H1 (cell line): Measurements from ENCODE around the gene MORC2. TPM values are rescaled to one million over a fixed set of nuclear protein-coding genes. Genes with fewer than 3 reads are reported as not detected.
A peak's percentile ranks its signal among the peaks of the same experiment; 100 is the strongest.

Source experiments
- CTCF ChIA-PET: fragments of 300-600 bp; sonication (Branson Sonifier 250); formaldehyde crosslinking; loops from one replicate; lab custom pipeline; 2021; ENCODE audit not compliant: partially characterized antibody; lab: Charles Lee
- POLR2A ChIA-PET: fragments of 300-600 bp; sonication (Branson Sonifier 250); formaldehyde crosslinking; loops from one replicate; lab custom pipeline; 2021; ENCODE audit warnings: inconsistent platforms; ENCODE audit not compliant: partially characterized antibody; lab: Charles Lee
- DNase-seq, 2 experiments: peaks; one replicate each; pipeline versions ENCODE4 v3.0.0 to v3.0.0-alpha.2; 2010 to 2022; ENCODE audit warnings: low spot score in 2 of 2, low read depth in 1 of 2, mixed read lengths in 1 of 2
- FAIRE-seq: peaks from 2 replicates; lab custom pipeline; 2011; peaks lifted over from hg19 to GRCh38; lab: Jason Lieb, UNC
- H2AFZ ChIP-seq: 2 replicates; pipeline ENCODE4 v1.8.1; 2012; ENCODE audit warnings: low read length, inconsistent platforms
- H2AK5ac ChIP-seq: 2 replicates; pipeline ENCODE4 v1.6.1; 2013; ENCODE audit warnings: low read depth, low read length
- H2BK120ac ChIP-seq: replicated peaks from 2 replicates; pipeline ENCODE3; 2013; ENCODE audit warnings: low read depth, low read length, inconsistent platforms
- H2BK12ac ChIP-seq: 2 replicates; pipeline ENCODE4 v1.6.1; 2013; ENCODE audit warnings: low read depth, low read length
- H2BK15ac ChIP-seq: 2 replicates; pipeline ENCODE4 v1.6.1; 2013; ENCODE audit warnings: low read length
- H2BK20ac ChIP-seq: 2 replicates; pipeline ENCODE4 v1.6.1; 2013; ENCODE audit warnings: low read length
- H2BK5ac ChIP-seq: 2 replicates; pipeline ENCODE4 v1.6.1; 2013; ENCODE audit warnings: low read depth, low read length
- H3K14ac ChIP-seq: 2 replicates; pipeline ENCODE4 v1.6.1; 2013; ENCODE audit warnings: inconsistent platforms; ENCODE audit not compliant: insufficient read length
- H3K18ac ChIP-seq: 2 replicates; pipeline ENCODE4 v1.6.1; 2013; ENCODE audit warnings: low read length; ENCODE audit errors: extremely low read depth
- H3K23ac ChIP-seq: 2 replicates; pipeline ENCODE4 v1.6.1; 2013; ENCODE audit warnings: inconsistent platforms; ENCODE audit not compliant: insufficient read length
- H3K23me2 ChIP-seq: 2 replicates; pipeline ENCODE4 v1.6.1; 2013; ENCODE audit warnings: low read depth, low read length
- H3K27ac ChIP-seq: 2 replicates; pipeline ENCODE4 v1.6.1; 2011; ENCODE audit warnings: low read depth, low read length, inconsistent platforms
- H3K27me3 ChIP-seq, 4 experiments: replicated peaks in 1 of 4; 1 replicate in 1 of 4; 2 replicates in 3 of 4; pipeline versions ENCODE4 v1.6.1 to v1.8.1; 2011 to 2013; ENCODE audit warnings: low read length in 3 of 4, mild to moderate bottlenecking in 3 of 4, inconsistent platforms in 2 of 4, mixed read lengths in 2 of 4, moderate library complexity in 1 of 4; ENCODE audit not compliant: control insufficient read depth in 3 of 4, insufficient read depth in 3 of 4; ENCODE audit errors: extremely low read depth in 1 of 4
- H3K36me3 ChIP-seq, 4 experiments: 2 replicates each; pipeline versions ENCODE4 v1.6.1 to v1.8.1; 2011 to 2013; ENCODE audit warnings: mild to moderate bottlenecking in 4 of 4, low read length in 3 of 4, moderate library complexity in 2 of 4, control low read depth in 1 of 4, inconsistent platforms in 1 of 4; ENCODE audit not compliant: insufficient read depth in 4 of 4, control insufficient read depth in 2 of 4
- H3K4ac ChIP-seq: replicated peaks from 2 replicates; pipeline ENCODE3; 2013; ENCODE audit warnings: low read length, low read depth, mixed read lengths, inconsistent platforms; ENCODE audit not compliant: insufficient read length
- H3K4me1 ChIP-seq, 4 experiments: replicated peaks in 1 of 4; 1 replicate in 1 of 4; 2 replicates in 3 of 4; pipeline versions ENCODE4 v1.6.1 to v1.8.1; 2011 to 2013; ENCODE audit warnings: low read length in 3 of 4, inconsistent platforms in 2 of 4, mixed read lengths in 1 of 4; ENCODE audit not compliant: insufficient read depth in 4 of 4, control insufficient read depth in 3 of 4
- H3K4me2 ChIP-seq, 2 experiments: 2 replicates each; pipeline versions ENCODE4 v1.6.1 to v1.8.1; 2011 to 2013; ENCODE audit warnings: low read depth in 2 of 2, low read length in 2 of 2, control low read depth in 1 of 2, inconsistent platforms in 1 of 2, mild to moderate bottlenecking in 1 of 2; ENCODE audit not compliant: insufficient read depth in 1 of 2
- H3K4me3 ChIP-seq, 4 experiments: fragments of 200-600, 300-600 bp in 1 of 4; sonication (generic), shearing (Covaris generic), sonication (Bioruptor Twin) in 1 of 4; 2 replicates each; pipeline versions ENCODE4 v1.5.1 to v1.8.1; 2011 to 2016; ENCODE audit warnings: low read length in 4 of 4, low read depth in 3 of 4, control low read depth in 2 of 4, inconsistent platforms in 2 of 4, mild to moderate bottlenecking in 2 of 4, mixed read lengths in 1 of 4, moderate library complexity in 1 of 4; ENCODE audit not compliant: insufficient read depth in 2 of 4; ENCODE audit errors: extremely low read depth in 1 of 4
- H3K56ac ChIP-seq: replicated peaks from 2 replicates; pipeline ENCODE3; 2013; ENCODE audit warnings: low read depth, mild to moderate bottlenecking, mixed read lengths, low read length, inconsistent platforms; ENCODE audit not compliant: insufficient read length
- H3K79me1 ChIP-seq: 2 replicates; pipeline ENCODE4 v1.6.1; 2013; ENCODE audit warnings: low read depth, low read length, control low read depth
- H3K79me2 ChIP-seq, 2 experiments: 2 replicates each; pipeline versions ENCODE4 v1.6.1 to v1.8.1; 2012 to 2013; ENCODE audit warnings: low read length in 2 of 2, mild to moderate bottlenecking in 2 of 2, inconsistent platforms in 1 of 2; ENCODE audit not compliant: insufficient read depth in 2 of 2, control insufficient read depth in 1 of 2
- H3K9ac ChIP-seq, 4 experiments: replicated peaks in 1 of 4; 1 replicate in 1 of 4; 2 replicates in 3 of 4; pipeline versions ENCODE4 v1.6.1 to v1.8.1; 2011 to 2013; ENCODE audit warnings: low read depth in 3 of 4, low read length in 3 of 4, control low read depth in 2 of 4, mild to moderate bottlenecking in 2 of 4, moderate library complexity in 2 of 4, inconsistent platforms in 1 of 4; ENCODE audit errors: extremely low read depth in 1 of 4
- H3K9me3 ChIP-seq, 2 experiments: 2 replicates each; pipeline versions ENCODE4 v1.6.1 to v1.8.1; 2012 to 2013; ENCODE audit warnings: mild to moderate bottlenecking in 2 of 2, moderate library complexity in 2 of 2, control low read depth in 1 of 2, inconsistent platforms in 1 of 2, low read depth in 1 of 2, low read length in 1 of 2, mixed read lengths in 1 of 2; ENCODE audit not compliant: insufficient read depth in 2 of 2
- H4K20me1 ChIP-seq, 2 experiments: replicated peaks in 1 of 2; 2 replicates each; pipeline versions ENCODE3 to v1.8.1; 2011 to 2013; ENCODE audit warnings: inconsistent platforms in 2 of 2, low read length in 2 of 2, mild to moderate bottlenecking in 1 of 2; ENCODE audit not compliant: insufficient read depth in 2 of 2, control insufficient read depth in 1 of 2
- H4K5ac ChIP-seq: 2 replicates; pipeline ENCODE4 v1.6.1; 2013; ENCODE audit warnings: low read length, low read depth, mixed read lengths, inconsistent platforms; ENCODE audit not compliant: insufficient read length
- H4K8ac ChIP-seq: 2 replicates; pipeline ENCODE4 v1.8.0; 2013; ENCODE audit warnings: mild to moderate bottlenecking, moderate library complexity, low read length, inconsistent platforms; ENCODE audit not compliant: insufficient read depth; ENCODE audit errors: extremely low read depth
- H4K91ac ChIP-seq: replicated peaks from 2 replicates; pipeline ENCODE3; 2013; ENCODE audit warnings: low read length, mixed read lengths, inconsistent platforms; ENCODE audit not compliant: insufficient read length
- JUN ChIP-seq: IDR thresholded peaks from 2 replicates; pipeline ENCODE4 v1.6.1; 2011; ENCODE audit warnings: low read depth, mild to moderate bottlenecking, improper control_type of control experiment, low read length
- WGBS, 2 experiments: shearing (Covaris generic) in 1 of 2; methylation state at CpG; one replicate each; pipeline versions ENCODE4 v1.1.6 to v1.1.7; 2013 to 2015; ENCODE audit warnings: low lambda C conversion rate in 2 of 2, mixed read lengths in 2 of 2, inconsistent platforms in 1 of 2, low coverage in 1 of 2, missing lambda C conversion rate in 1 of 2; ENCODE audit not compliant: insufficient replicate concordance in 2 of 2, insufficient coverage in 1 of 2, insufficient read length in 1 of 2; ENCODE audit errors: extremely low coverage in 1 of 2, missing lambda C conversion rate in 1 of 2; 5-methylcytosine and 5-hydroxymethylcytosine counted together
- polyA plus RNA-seq, 7 experiments: library from polyadenylated mRNA; depleted of rRNA in 3 of 7; stranded (reverse) in 5 of 7; unstranded in 2 of 7; fragments of >200 nt in 5 of 7; fragments of 200-250 nt in 2 of 7; gene quantifications; 1 replicate in 5 of 7; 2 replicates in 1 of 7; 4 replicates in 1 of 7; pipeline versions ENCODE4 v1.2.1 to v1.2.3, GENCODE V29; 2011 to 2013; ENCODE audit warnings: missing spikeins in 2 of 7, mixed read lengths in 2 of 7
- total RNA-seq: library from RNA; stranded (reverse); fragmentation: NEBNext Ultra II Directional; extraction: Animal tissue kit (Norgen Biotek cat#: 25700); gene quantifications from 2 replicates; pipeline ENCODE4 v1.2.1, GENCODE V29; 2021

The MORC2 gene
- total and polyA plus RNA-seq, 2 of the 8 experiments (the other 6 are each of a cell fraction or from before 2014, with no cell fraction given): 15.4 to 68.0 TPM

DNA sequence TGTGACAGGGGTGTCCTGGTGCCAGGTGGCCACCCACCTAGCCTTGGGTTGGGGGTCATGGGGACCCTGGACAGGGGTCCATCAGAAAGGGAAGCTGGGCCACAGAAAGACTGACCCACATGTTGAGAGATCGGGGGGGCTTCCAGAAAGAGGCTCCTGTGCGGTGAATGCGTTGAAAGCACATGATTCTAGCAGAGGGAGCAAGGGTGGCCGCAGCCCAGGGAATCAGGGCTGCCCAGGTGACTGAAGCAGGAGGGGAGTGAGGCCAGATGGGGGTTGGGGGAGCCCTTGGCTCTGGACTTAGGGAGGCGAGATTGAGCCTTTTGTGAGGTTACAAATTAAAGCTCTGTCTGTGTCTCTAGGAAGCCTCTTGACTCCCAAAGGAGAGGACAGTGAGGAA is 80.7 kb downstream of the MORC2 start:
- DNase-seq (peak in 1 of 2 experiments; percentile 39), FAIRE-seq (no peak)
- H2AFZ ChIP-seq: no peak overlapping the region
- peaks cover 0 to 4% (median 0%) of the 10 kb centered on the region in 4 experiments; a peak in 2 of 8 replicates for H3K36me3 ChIP-seq
- no peak overlapping the region for H3K4ac ChIP-seq
- H4K5ac ChIP-seq: no peak overlapping the region
- no peak overlapping the region for H3K9ac ChIP-seq
- H4K8ac ChIP-seq: no peak overlapping the region
- H3K18ac ChIP-seq: no peak overlapping the region
- no peaks in the 10 kb centered on the region for H3K4me1 ChIP-seq
- no peak overlapping the region for H3K4me2 ChIP-seq
- CTCF ChIA-PET: interaction anchor here (0.8 to 4.9 kb wide), 7 partner anchors 22 to 168 kb away, joined by 3 to 47 read pairs (median 4); no protein-coding TSS in a partner anchor
- no peak overlapping the region for H2BK12ac ChIP-seq
- no peak overlapping the region for H2BK15ac ChIP-seq
- H2BK20ac ChIP-seq: no peak overlapping the region
- WGBS, 2 experiments: 93% methylated on average over 5 of the region's 5 CpGs; no CpG with 5 or more reads in 1 of the 2 experiments
- H3K9me3 ChIP-seq: no peaks in the 10 kb centered on the region
- no peaks in the 10 kb centered on the region for H3K23me2 ChIP-seq
- no peak overlapping the region for H2BK5ac ChIP-seq
- H3K79me2 ChIP-seq: no peaks in the 10 kb centered on the region
- no peaks in the 10 kb centered on the region for H3K27me3 ChIP-seq
- H3K14ac ChIP-seq: no peak overlapping the region
- H3K4me3 ChIP-seq: no peak overlapping the region
- no peak overlapping the region for H4K91ac ChIP-seq
- H4K20me1 ChIP-seq: peaks cover 0 to 3% of the 10 kb centered on the region in 2 experiments
- H2BK120ac ChIP-seq: no peak overlapping the region
- no peak overlapping the region for H3K27ac ChIP-seq
- no peak overlapping the region for H2AK5ac ChIP-seq
- no peak for TF ChIP-seq JUN
- H3K79me1 ChIP-seq: no peaks in the 10 kb centered on the region
- H3K56ac ChIP-seq: no peak overlapping the region
- no peak overlapping the region for H3K23ac ChIP-seq
- POLR2A ChIA-PET: interaction anchor here (0.7 kb wide), 1 partner anchor 29 kb away, joined by 3 read pairs; no protein-coding TSS in a partner anchor
